Endothelial cell of umbilical vein (primary cell): ENCODE results near the gene NUP43. TPM values are rescaled to one million over a fixed set of nuclear protein-coding genes. Genes with fewer than 3 reads are reported as not detected.

Experiments used
- BruUV-seq: library from RNA; stranded (reverse); fragments of 400-500 nt; replicated peaks from 2 replicates; lab custom pipeline; 2021; lab: Mats Ljungman, UMichigan
- CTCF ChIA-PET: fragments of 300-600, 350-600 bp; sonication (Branson Sonifier 250); formaldehyde crosslinking; loops from one replicate; lab custom pipeline; 2021; ENCODE audit warnings: antibody characterized with exemption, inconsistent platforms; lab: Charles Lee
- POLR2A ChIA-PET: fragments of 300-600, 350-600 bp; sonication (Branson Sonifier 250); formaldehyde crosslinking; loops from one replicate; lab custom pipeline; 2021; ENCODE audit warnings: antibody characterized with exemption, inconsistent platforms; lab: Charles Lee
- DNase-seq: peaks from one replicate; pipeline ENCODE4 v3.0.0-alpha.2; 2011; ENCODE audit warnings: low read depth, low spot score
- FAIRE-seq: peaks from 2 replicates; lab custom pipeline; 2011; peaks lifted over from hg19 to GRCh38; lab: Jason Lieb, UNC
- H2AFZ ChIP-seq: 2 replicates; pipeline ENCODE4 v1.6.0; 2012; ENCODE audit warnings: low read depth, low read length, control low read depth, inconsistent platforms
- H3K27ac ChIP-seq: 2 replicates; pipeline ENCODE4 v1.5.1; 2011; ENCODE audit warnings: low read depth, mild to moderate bottlenecking, control low read depth, low read length, moderate library complexity; ENCODE audit not compliant: insufficient read depth
- H3K27me3 ChIP-seq, 2 experiments: 2 replicates each; pipeline versions ENCODE4 v1.6.0 to v1.6.1; 2011; ENCODE audit warnings: low read length in 2 of 2, mixed read lengths in 1 of 2; ENCODE audit not compliant: control insufficient read depth in 2 of 2, insufficient read depth in 2 of 2
- H3K36me3 ChIP-seq, 2 experiments: 2 replicates in 1 of 2; 3 replicates in 1 of 2; pipeline ENCODE4 v1.5.1; 2011; ENCODE audit warnings: low read length in 2 of 2, mild to moderate bottlenecking in 1 of 2, moderate library complexity in 1 of 2; ENCODE audit not compliant: control insufficient read depth in 2 of 2, insufficient read depth in 2 of 2; ENCODE audit errors: extremely low read depth in 1 of 2
- H3K4me1 ChIP-seq: 3 replicates; pipeline ENCODE4 v1.5.1; 2011; ENCODE audit warnings: mild to moderate bottlenecking, low read length; ENCODE audit not compliant: control insufficient read depth, insufficient read depth; ENCODE audit errors: extremely low read depth
- H3K4me2 ChIP-seq: 2 replicates; pipeline ENCODE4 v1.6.1; 2011; ENCODE audit warnings: low read length, control low read depth, mixed read lengths; ENCODE audit not compliant: insufficient read depth
- H3K4me3 ChIP-seq, 3 experiments: fragments of 200-600 bp in 1 of 3; sonication (generic), shearing (Covaris generic) in 1 of 3; replicated peaks in 1 of 3; 2 replicates each; pipeline ENCODE4 v1.5.1; 2011 to 2016; ENCODE audit warnings: control low read depth in 3 of 3, low read length in 3 of 3, mild to moderate bottlenecking in 2 of 3, inconsistent platforms in 1 of 3, low read depth in 1 of 3, moderate library complexity in 1 of 3; ENCODE audit not compliant: insufficient read depth in 1 of 3
- H3K79me2 ChIP-seq: 2 replicates; pipeline ENCODE4 v1.6.0; 2012; ENCODE audit warnings: low read length, inconsistent platforms; ENCODE audit not compliant: control insufficient read depth, insufficient read depth
- H3K9ac ChIP-seq: replicated peaks from 2 replicates; pipeline ENCODE3; 2011; ENCODE audit warnings: low read length, control low read depth; ENCODE audit not compliant: insufficient read depth; ENCODE audit errors: extremely low read depth
- H3K9me1 ChIP-seq: replicated peaks from 3 replicates; pipeline ENCODE4 v1.6.0; 2011; ENCODE audit warnings: mild to moderate bottlenecking, low read length; ENCODE audit not compliant: control insufficient read depth, insufficient read depth; ENCODE audit errors: extremely low read depth
- H3K9me3 ChIP-seq: replicated peaks from 2 replicates; pipeline ENCODE4 v1.5.1; 2012; ENCODE audit warnings: low read length, inconsistent platforms; ENCODE audit not compliant: control insufficient read depth, insufficient read depth
- H4K20me1 ChIP-seq: replicated peaks from 2 replicates; pipeline ENCODE3; 2011; ENCODE audit warnings: mild to moderate bottlenecking, low read length; ENCODE audit not compliant: control insufficient read depth, insufficient read depth; ENCODE audit errors: extremely low read depth
- CTCF ChIP-seq, 2 donors: IDR thresholded peaks; 1 replicate in 1 of 2; 2 replicates in 1 of 2; pipeline ENCODE4 v1.5.1; 2011; ENCODE audit warnings: low read length in 2 of 2, mild to moderate bottlenecking in 2 of 2, moderate library complexity in 2 of 2, control low read depth in 1 of 2, inconsistent platforms in 1 of 2, low read depth in 1 of 2; ENCODE audit not compliant: insufficient read depth in 1 of 2; ENCODE audit errors: extremely low read depth in 1 of 2
- EZH2 ChIP-seq: IDR thresholded peaks from 2 replicates; pipeline ENCODE4 v1.6.1; 2012; ENCODE audit warnings: borderline replicate concordance, low read depth, mild to moderate bottlenecking, moderate library complexity, low read length, inconsistent platforms; ENCODE audit not compliant: severe bottlenecking
- FOS ChIP-seq: IDR thresholded peaks from 2 replicates; pipeline ENCODE4 v1.6.1; 2011; ENCODE audit warnings: mild to moderate bottlenecking, low read length, moderate library complexity, borderline replicate concordance; ENCODE audit not compliant: insufficient read depth
- GATA2 ChIP-seq: IDR thresholded peaks from 2 replicates; pipeline ENCODE4 v1.7.0; 2011; ENCODE audit warnings: low read depth, mild to moderate bottlenecking, moderate library complexity, mixed read lengths, low read length; ENCODE audit not compliant: insufficient read length, insufficient read depth
- JUN ChIP-seq: IDR thresholded peaks from 2 replicates; pipeline ENCODE4 v1.6.1; 2011; ENCODE audit warnings: borderline replicate concordance, low read depth; ENCODE audit not compliant: insufficient read length, insufficient read depth
- POLR2AphosphoS5 ChIP-seq: IDR thresholded peaks from 2 replicates; pipeline ENCODE4 v1.6.1; 2012; ENCODE audit warnings: low read depth, mild to moderate bottlenecking, control low read depth, low read length, moderate library complexity; ENCODE audit not compliant: insufficient read depth
- dilution Hi-C: fragments of 300-500 bp; cut with MboI; formaldehyde crosslinking; loops from one replicate; pipeline ENCODE4 v1.15.0; 2019; ENCODE audit warnings: low sequenced_read_pairs; ENCODE audit not compliant: extremely low pct_ligation_motif_present
- intact Hi-C: fragments of 100-400 bp; cut with micrococcal nuclease; formaldehyde crosslinking; loops from one replicate; pipeline ENCODE4 v1.10.0; 2022
- polyA plus RNA-seq, 4 experiments: library from polyadenylated mRNA; depleted of rRNA in 3 of 4; stranded (reverse) in 3 of 4; unstranded in 1 of 4; fragments of >200 nt; gene quantifications; 2 replicates each; pipeline versions ENCODE4 v1.2.1 to v1.2.3, GENCODE V29; 2011 to 2012; ENCODE audit warnings: missing spikeins in 1 of 4
- total RNA-seq: library from RNA; stranded (reverse); gene quantifications from 2 replicates; pipeline ENCODE4 v1.2.3, GENCODE V29; 2021
- TF ChIP-seq, protein P1 (sequence below): IDR thresholded peaks from 2 replicates; pipeline ENCODE4 v1.6.1; 2011; ENCODE audit not compliant: insufficient read depth, insufficient read length

Gene NUP43
- total and polyA plus RNA-seq, 2 donors (not counting 3 experiments of a cell fraction or from before 2014, with no cell fraction given): 14.9 to 49.0 TPM

DNA sequence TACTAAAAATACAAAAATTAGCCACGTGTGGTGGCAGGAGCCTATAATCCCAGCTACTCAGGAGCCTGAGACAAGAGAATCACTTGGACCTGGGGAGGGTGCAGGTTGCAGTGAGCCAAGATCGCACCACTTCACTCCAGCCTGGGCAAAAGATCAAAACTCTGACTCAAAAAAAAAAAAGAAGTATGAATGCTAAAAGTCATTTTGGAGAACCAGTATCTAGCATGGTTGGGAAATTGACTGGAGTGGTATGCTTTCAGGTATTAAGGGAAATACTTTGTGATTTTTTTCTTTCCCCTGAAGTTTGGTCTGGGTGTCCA lies 33.3 kb upstream of the NUP43 start:
- intact Hi-C loops (no loop called here), dilution Hi-C loops (no loop called here)
- H3K79me2 ChIP-seq: peaks cover 7% of the 10 kb centered on the region
- no TSS peak for BruUV-seq
- H3K4me2 ChIP-seq: no peak overlapping the region
- H2AFZ ChIP-seq: no peak overlapping the region
- no peaks in the 10 kb centered on the region for H3K9me3 ChIP-seq
- no peak overlapping the region for H3K4me3 ChIP-seq
- H3K27me3 ChIP-seq: no peaks in the 10 kb centered on the region
- POLR2A ChIA-PET: no interaction called here
- H3K9ac ChIP-seq: no peak overlapping the region
- no peak overlapping the region for H3K27ac ChIP-seq
- H3K9me1 ChIP-seq: no peaks in the 10 kb centered on the region
- FAIRE-seq (no peak), DNase-seq (no peak)
- CTCF ChIA-PET: no interaction called here
- no peaks in the 10 kb centered on the region for H3K4me1 ChIP-seq
- no peak for TF ChIP-seq JUN
- TF ChIP-seq, protein P1, sequence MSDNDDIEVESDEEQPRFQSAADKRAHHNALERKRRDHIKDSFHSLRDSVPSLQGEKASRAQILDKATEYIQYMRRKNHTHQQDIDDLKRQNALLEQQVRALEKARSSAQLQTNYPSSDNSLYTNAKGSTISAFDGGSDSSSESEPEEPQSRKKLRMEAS: no peak
- no peak for TF ChIP-seq EZH2
- TF ChIP-seq GATA2: no peak
- no peak for TF ChIP-seq CTCF (IDR thresholded peaks at IDR 0.05; ENCODE audit: extremely low read depth in 1 of 2, insufficient read depth in 1 of 2, low read depth in 1 of 2, low read length in 2 of 2)
- no peak for TF ChIP-seq FOS
- no peak for TF ChIP-seq POLR2AphosphoS5
- no peaks in the 10 kb centered on the region for H4K20me1 ChIP-seq
- peaks cover 2 to 3% of the 10 kb centered on the region in 2 experiments for H3K36me3 ChIP-seq
